Measurements from ENCODE around the gene EEF1A2. TPM values are rescaled to one million over a fixed set of nuclear protein-coding genes. Genes with fewer than 3 reads are reported as not detected.

Gene EEF1A2
- total and polyA plus RNA-seq, 4 donors = 0.05 to 0.12 TPM; not detected in 2

DNA sequence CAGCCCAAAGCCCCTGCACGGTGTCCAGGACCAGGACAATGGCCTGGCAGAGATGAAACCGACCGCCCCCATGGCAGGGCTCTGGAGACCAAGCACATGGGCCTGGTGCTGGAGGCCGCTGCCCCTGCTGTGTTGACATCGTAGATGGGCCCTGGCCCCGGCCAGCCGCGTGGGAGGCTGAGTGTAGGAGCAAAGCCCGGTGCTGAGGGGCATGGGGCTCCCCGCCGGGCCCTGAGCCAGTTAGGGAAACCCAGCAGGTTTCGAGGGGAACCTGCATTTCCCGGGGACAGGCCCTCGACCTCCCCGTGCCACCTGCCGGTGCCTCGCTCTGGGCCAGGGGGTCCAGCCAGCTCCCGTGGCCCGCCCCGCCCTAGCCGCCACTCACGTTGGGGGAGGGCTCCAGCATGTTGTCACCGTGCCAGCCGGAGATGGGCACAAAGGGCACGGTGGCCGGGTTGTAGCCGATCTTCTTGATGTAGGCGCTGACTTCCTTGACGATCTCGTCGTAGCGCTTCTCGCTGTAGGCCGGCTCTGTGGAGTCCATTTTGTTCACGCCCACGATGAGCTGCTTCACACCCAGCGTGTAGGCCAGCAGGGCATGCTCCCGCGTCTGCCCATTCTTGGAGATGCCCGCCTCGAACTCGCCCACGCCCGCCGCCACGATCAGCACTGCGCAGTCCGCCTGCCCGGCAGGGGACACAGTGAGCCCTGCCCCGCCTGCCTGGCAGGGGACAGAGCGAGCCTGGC is 4.3 kb downstream of the EEF1A2 start:
- H3K9ac ChIP-seq (ENCODE audit: low read depth in 1 of 2, low read length in 2 of 2) = no peak overlapping the region
- H3K9me3 ChIP-seq (ENCODE audit: control insufficient read depth in 4 of 4, low read length in 3 of 4) = no peaks in the 10 kb centered on the region
- H3K27me3 ChIP-seq (ENCODE audit: control insufficient read depth in 4 of 4, insufficient read depth in 4 of 4, low read length in 3 of 4) = peaks cover 0 to 4% (median under 1%) of the 10 kb centered on the region in 4 donors
- no peaks in the 10 kb centered on the region for H3K36me3 ChIP-seq (ENCODE audit: control insufficient read depth in 4 of 4, insufficient read depth in 3 of 4, low read depth in 1 of 4, low read length in 3 of 4)
- no peak overlapping the region for H3K4me3 ChIP-seq (ENCODE audit: low read depth in 1 of 3, low read length in 3 of 3)
- no peak overlapping the region for H3K27ac ChIP-seq (ENCODE audit: low read depth in 1 of 2, low read length in 2 of 2)
- WGBS = 82% methylated on average over 51 of the region's 51 CpGs
- DNase-seq (ENCODE audit: low spot score) = no peak
- H3K4me1 ChIP-seq (ENCODE audit: control insufficient read depth in 4 of 4, insufficient read depth in 4 of 4, low read length in 3 of 4) = peaks cover 3 to 15% (median 7%) of the 10 kb centered on the region in 4 donors
- TF ChIP-seq, protein P1, sequence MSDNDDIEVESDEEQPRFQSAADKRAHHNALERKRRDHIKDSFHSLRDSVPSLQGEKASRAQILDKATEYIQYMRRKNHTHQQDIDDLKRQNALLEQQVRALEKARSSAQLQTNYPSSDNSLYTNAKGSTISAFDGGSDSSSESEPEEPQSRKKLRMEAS (IDR thresholded peaks at IDR 0.05) = no peak
- TF ChIP-seq ZBTB33 (IDR thresholded peaks at IDR 0.05) = no peak
- TF ChIP-seq HNF4A (conservative IDR thresholded peaks at IDR 0.05) = no peak
- no peak for TF ChIP-seq TAF1 (conservative IDR thresholded peaks at IDR 0.05)
- no peak for TF ChIP-seq REST (IDR thresholded peaks at IDR 0.05)
- no peak for TF ChIP-seq GABPA (IDR thresholded peaks at IDR 0.05 in 1 of 2, conservative IDR thresholded peaks at IDR 0.05 in 1 of 2)
- no peak for TF ChIP-seq ATF3 (IDR thresholded peaks at IDR 0.05)
- TF ChIP-seq, protein P2, sequence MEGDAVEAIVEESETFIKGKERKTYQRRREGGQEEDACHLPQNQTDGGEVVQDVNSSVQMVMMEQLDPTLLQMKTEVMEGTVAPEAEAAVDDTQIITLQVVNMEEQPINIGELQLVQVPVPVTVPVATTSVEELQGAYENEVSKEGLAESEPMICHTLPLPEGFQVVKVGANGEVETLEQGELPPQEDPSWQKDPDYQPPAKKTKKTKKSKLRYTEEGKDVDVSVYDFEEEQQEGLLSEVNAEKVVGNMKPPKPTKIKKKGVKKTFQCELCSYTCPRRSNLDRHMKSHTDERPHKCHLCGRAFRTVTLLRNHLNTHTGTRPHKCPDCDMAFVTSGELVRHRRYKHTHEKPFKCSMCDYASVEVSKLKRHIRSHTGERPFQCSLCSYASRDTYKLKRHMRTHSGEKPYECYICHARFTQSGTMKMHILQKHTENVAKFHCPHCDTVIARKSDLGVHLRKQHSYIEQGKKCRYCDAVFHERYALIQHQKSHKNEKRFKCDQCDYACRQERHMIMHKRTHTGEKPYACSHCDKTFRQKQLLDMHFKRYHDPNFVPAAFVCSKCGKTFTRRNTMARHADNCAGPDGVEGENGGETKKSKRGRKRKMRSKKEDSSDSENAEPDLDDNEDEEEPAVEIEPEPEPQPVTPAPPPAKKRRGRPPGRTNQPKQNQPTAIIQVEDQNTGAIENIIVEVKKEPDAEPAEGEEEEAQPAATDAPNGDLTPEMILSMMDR (IDR thresholded peaks at IDR 0.05; ENCODE audit: low read depth, low read length, missing input control) = no peak
- no peak for TF ChIP-seq SP1 (IDR thresholded peaks at IDR 0.05)
- no peak for TF ChIP-seq YY1 (IDR thresholded peaks at IDR 0.05)

DNA sequence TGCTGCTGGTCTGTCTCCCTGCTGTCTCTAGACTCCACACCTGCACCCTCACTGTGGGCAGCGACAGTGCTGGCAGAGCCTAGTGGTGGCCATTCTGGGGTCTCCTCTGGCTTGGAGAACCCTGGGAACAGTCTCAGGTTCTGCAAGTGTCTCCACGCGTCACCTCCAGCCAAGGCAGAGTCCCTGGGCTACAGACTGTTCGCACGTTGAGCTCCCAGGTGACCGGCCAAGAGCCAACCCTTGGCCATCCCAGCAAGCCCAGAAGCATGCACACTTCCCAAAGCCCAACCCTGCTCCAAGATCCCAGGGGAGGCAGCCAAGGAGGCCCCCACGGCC is 4.8 kb downstream of the EEF1A2 start:
- no peaks in the 10 kb centered on the region for H3K9me3 ChIP-seq (ENCODE audit: control insufficient read depth in 4 of 4, low read length in 3 of 4)
- peaks cover 3 to 12% (median 6%) of the 10 kb centered on the region in 4 donors for H3K4me1 ChIP-seq (ENCODE audit: control insufficient read depth in 4 of 4, insufficient read depth in 4 of 4, low read length in 3 of 4)
- H3K9ac ChIP-seq (ENCODE audit: low read depth in 1 of 2, low read length in 2 of 2) = no peak overlapping the region
- no peak for TF ChIP-seq ATF3 (IDR thresholded peaks at IDR 0.05)
- no peak for TF ChIP-seq REST (IDR thresholded peaks at IDR 0.05)
- TF ChIP-seq, protein P2 (IDR thresholded peaks at IDR 0.05; ENCODE audit: low read depth, low read length, missing input control) = no peak
- TF ChIP-seq GABPA (IDR thresholded peaks at IDR 0.05 in 1 of 2, conservative IDR thresholded peaks at IDR 0.05 in 1 of 2) = no peak
- TF ChIP-seq FOXA1 (IDR thresholded peaks at IDR 0.05) = no peak
- TF ChIP-seq RAD21 (IDR thresholded peaks at IDR 0.05) = no peak
- H3K27me3 ChIP-seq (ENCODE audit: control insufficient read depth in 4 of 4, insufficient read depth in 4 of 4, low read length in 3 of 4) = peaks cover 0 to 4% (median under 1%) of the 10 kb centered on the region in 4 donors
- WGBS = 82% methylated on average over 7 of the region's 7 CpGs
- H3K27ac ChIP-seq (ENCODE audit: low read depth in 1 of 2, low read length in 2 of 2) = no peak overlapping the region
- H3K4me3 ChIP-seq (ENCODE audit: low read depth in 1 of 3, low read length in 3 of 3) = no peak overlapping the region
- no peaks in the 10 kb centered on the region for H3K36me3 ChIP-seq (ENCODE audit: control insufficient read depth in 4 of 4, insufficient read depth in 3 of 4, low read depth in 1 of 4, low read length in 3 of 4)
- DNase-seq (ENCODE audit: low spot score) = no peak
